Amniotic epithelial cell (primary cell): ENCODE data around the gene TSKU.
"Not testable (repeated sequence)": the region's sequence is repeated elsewhere in the genome, so short reads cannot be mapped to it uniquely, and the experiment has no call there.

Experiments
- DNase-seq: peaks from one replicate; pipeline ENCODE4 v3.0.0-alpha.2; 2010; ENCODE audit warnings: low read depth

TSKU gene

GRCh38 chr11:76788661-76789442, 5.7 kb downstream of the TSKU start:
- DNase-seq: no peak

- no peak for DNase-seq
These were observed 6.2 kb downstream of the TSKU start for GRCh38 chr11:76789443-76789719.

- DNase-seq: no peak
These were observed 7.1 kb downstream of the TSKU start for GRCh38 chr11:76790251-76790650.

GRCh38 chr11:76791002-76791770, 8.0 kb downstream of the TSKU start:
- DNase-seq: not testable (repeated sequence)

- DNase-seq: peak; percentile 75
These were observed 8.7 kb downstream of the TSKU start for GRCh38 chr11:76791861-76792260.

GRCh38 chr11:76792505-76793264, 9.5 kb downstream of the TSKU start:
- DNase-seq: no peak

GRCh38 chr11:76793391-76794291, 10.5 kb downstream of the TSKU start:
- no peak for DNase-seq

- no peak for DNase-seq
These were observed 11.5 kb downstream of the TSKU start for GRCh38 chr11:76794371-76795289.

- DNase-seq: no peak
These were observed 12.3 kb downstream of the TSKU start for GRCh38 chr11:76795290-76795935.

GRCh38 chr11:76795936-76796441, 12.8 kb downstream of the TSKU start:
- no peak for DNase-seq

GRCh38 chr11:76796511-76797198, 13.5 kb downstream of the TSKU start:
- no peak for DNase-seq

- no peak for DNase-seq
These were observed 14.4 kb downstream of the TSKU start for GRCh38 chr11:76797341-76798201.

- DNase-seq: no peak
These were observed 15.0 kb downstream of the TSKU start for GRCh38 chr11:76798202-76798581.

- no peak for DNase-seq
These were observed 15.5 kb downstream of the TSKU start for GRCh38 chr11:76798671-76799065.

- DNase-seq: peak; percentile 55
These were observed 16.1 kb downstream of the TSKU start for GRCh38 chr11:76799066-76799804.

GRCh38 chr11:76800466-76801200, 17.5 kb downstream of the TSKU start:
- no peak for DNase-seq

GRCh38 chr11:76801225-76801624, 18.1 kb downstream of the TSKU start:
- no peak for DNase-seq
